Measurements from ENCODE around the gene MYH10.

DNA sequence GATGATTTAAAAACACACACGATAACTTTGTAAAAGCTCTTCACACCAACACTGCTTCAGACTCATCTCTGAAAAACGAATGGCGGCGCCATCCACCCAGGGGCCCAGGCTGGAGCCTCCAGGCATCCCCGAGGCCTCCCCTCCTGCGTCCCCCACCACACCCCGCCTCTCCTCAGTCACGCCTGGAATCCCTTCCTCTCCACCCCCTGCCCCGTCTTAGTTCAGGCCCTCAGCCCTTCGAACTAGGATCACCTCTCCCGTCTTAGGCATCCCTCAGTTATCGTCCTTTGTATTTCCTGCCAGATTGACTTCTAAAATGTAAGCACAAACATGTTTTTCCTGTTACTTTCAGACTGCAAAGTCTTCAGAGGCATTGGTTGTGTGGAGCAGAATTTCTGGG lies 136.5 kb downstream of the MYH10 start:
- TF ChIP-seq EZH2 (IDR thresholded peaks at IDR 0.05; ENCODE audit: insufficient read depth, poor library complexity, severe bottlenecking) = no peak
- TF ChIP-seq EZH2phosphoT487 (IDR thresholded peaks at IDR 0.05; ENCODE audit: insufficient read depth, low read depth) = no peak
